ENCODE measurements around the gene MAN1A2. TPM values are rescaled to one million over a fixed set of nuclear protein-coding genes. Genes with fewer than 3 reads are reported as not detected.

MAN1A2 gene
- polyA plus RNA-seq, 1 experiment = 40.7 TPM

GRCh38 chr1:117366177-117367045, 838 bp upstream of the MAN1A2 start:
- ChIA-PET CTCF (interaction anchor here (0.6 to 1.2 kb wide), 2 partner anchors 274 to 299 kb away, joined by 3 read pairs; no protein-coding TSS in a partner anchor), POLR2A (interaction anchor here (0.9 to 1.0 kb wide), 2 partner anchors 17 to 54 kb away, joined by 3 to 4 read pairs; no protein-coding TSS in a partner anchor)
- TF ChIP-seq, protein P1, sequence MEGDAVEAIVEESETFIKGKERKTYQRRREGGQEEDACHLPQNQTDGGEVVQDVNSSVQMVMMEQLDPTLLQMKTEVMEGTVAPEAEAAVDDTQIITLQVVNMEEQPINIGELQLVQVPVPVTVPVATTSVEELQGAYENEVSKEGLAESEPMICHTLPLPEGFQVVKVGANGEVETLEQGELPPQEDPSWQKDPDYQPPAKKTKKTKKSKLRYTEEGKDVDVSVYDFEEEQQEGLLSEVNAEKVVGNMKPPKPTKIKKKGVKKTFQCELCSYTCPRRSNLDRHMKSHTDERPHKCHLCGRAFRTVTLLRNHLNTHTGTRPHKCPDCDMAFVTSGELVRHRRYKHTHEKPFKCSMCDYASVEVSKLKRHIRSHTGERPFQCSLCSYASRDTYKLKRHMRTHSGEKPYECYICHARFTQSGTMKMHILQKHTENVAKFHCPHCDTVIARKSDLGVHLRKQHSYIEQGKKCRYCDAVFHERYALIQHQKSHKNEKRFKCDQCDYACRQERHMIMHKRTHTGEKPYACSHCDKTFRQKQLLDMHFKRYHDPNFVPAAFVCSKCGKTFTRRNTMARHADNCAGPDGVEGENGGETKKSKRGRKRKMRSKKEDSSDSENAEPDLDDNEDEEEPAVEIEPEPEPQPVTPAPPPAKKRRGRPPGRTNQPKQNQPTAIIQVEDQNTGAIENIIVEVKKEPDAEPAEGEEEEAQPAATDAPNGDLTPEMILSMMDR (IDR thresholded peaks at IDR 0.05; ENCODE audit: low read depth, low read length) = no peak

DNA sequence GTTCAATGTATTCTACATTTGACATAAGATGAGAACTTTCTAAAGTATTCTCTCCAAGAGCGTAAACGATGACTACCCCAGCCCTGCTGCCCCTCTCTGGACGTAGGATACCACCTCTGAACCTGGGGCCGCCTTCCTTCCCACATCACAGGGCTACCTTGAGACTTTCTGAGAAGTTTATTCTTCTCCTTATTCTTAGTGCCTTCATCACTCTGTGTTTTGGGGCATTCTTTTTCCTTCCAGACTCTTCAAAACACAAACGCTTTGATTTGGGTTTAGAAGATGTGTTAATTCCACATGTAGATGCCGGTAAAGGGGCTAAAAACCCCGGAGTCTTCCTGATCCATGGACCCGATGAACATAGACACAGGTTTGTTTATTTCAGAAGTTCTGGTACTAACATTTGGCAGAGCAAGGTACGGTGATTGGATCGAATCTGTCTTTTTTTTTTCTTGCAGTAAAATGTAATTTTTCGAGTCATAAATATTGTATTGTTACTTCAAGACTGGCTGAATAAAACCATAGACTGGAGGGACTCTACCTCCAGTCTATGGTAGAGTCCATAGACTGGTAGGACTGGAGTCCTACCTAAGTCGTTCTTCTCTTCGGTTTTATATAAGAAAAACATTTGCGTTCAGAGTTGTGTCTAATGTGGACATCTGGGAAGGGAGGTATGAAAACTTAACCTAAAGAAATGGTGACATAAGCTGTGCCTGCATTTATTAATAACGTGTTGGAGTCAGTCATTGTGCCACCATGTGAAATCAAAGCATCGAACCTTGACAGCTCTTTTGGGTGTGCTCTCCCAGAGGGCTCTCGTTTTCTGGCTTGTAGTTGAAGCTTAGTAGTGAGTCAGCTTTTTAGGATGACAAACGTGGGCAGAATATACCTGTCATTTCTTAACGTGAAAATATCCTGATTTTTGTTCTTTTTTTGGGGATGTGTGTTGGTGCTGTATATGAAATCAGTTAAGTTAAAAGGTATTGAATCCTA, 1.2 kb downstream of the MAN1A2 start:
- DNase-seq (ENCODE audit: low read depth, low spot score) = no peak
- ChIA-PET POLR2A (no interaction called here), CTCF (interaction anchor here (0.6 to 0.8 kb wide), 3 partner anchors 19 to 390 kb away, joined by 4 to 5 read pairs (median 4); no protein-coding TSS in a partner anchor)
- H3K9me3 ChIP-seq (ENCODE audit: control insufficient read depth, insufficient read depth, low read length) = no peaks in the 10 kb centered on the region
- TF ChIP-seq, protein P1 (IDR thresholded peaks at IDR 0.05; ENCODE audit: low read depth, low read length) = no peak
- no peak overlapping the region for H3K27ac ChIP-seq (ENCODE audit: low read depth, low read length)
- no peaks in the 10 kb centered on the region for H3K27me3 ChIP-seq (ENCODE audit: control insufficient read depth, insufficient read depth, low read length)
- H3K4me3 ChIP-seq (ENCODE audit: low read depth, low read length) = peak overlapping the region; percentile 90

More at GRCh38 chr1:117366177-117367045, 838 bp upstream of the MAN1A2 start:
- Histone ChIP-seq H3K27me3 (ENCODE audit: control insufficient read depth, insufficient read depth, low read length) (no peaks in the 10 kb centered on the region), H3K9me3 (ENCODE audit: control insufficient read depth, insufficient read depth, low read length) (no peaks in the 10 kb centered on the region), H3K4me3 (ENCODE audit: low read depth, low read length) (peak overlapping the region; percentile 90), H3K27ac (ENCODE audit: low read depth, low read length) (peak overlapping the region; percentile 84)
- no peak for DNase-seq (ENCODE audit: low read depth, low spot score)

- no peak for DNase-seq (ENCODE audit: low read depth, low spot score)
- H3K9me3 ChIP-seq (ENCODE audit: control insufficient read depth, insufficient read depth, low read length) = no peaks in the 10 kb centered on the region
- no peaks in the 10 kb centered on the region for H3K27me3 ChIP-seq (ENCODE audit: control insufficient read depth, insufficient read depth, low read length)
- TF ChIP-seq, protein P1 (IDR thresholded peaks at IDR 0.05; ENCODE audit: low read depth, low read length) = no peak
- ChIA-PET CTCF (no interaction called here), POLR2A (no interaction called here)
- peak overlapping the region; percentile 90 for H3K4me3 ChIP-seq (ENCODE audit: low read depth, low read length)
- H3K27ac ChIP-seq (ENCODE audit: low read depth, low read length) = no peak overlapping the region
Measured at GRCh38 chr1:117370071-117370470, 2.8 kb downstream of the MAN1A2 start.

GRCh38 chr1:117370509-117370908, 3.3 kb downstream of the MAN1A2 start:
- Histone ChIP-seq H3K27me3 (ENCODE audit: control insufficient read depth, insufficient read depth, low read length) (no peaks in the 10 kb centered on the region), H3K4me3 (ENCODE audit: low read depth, low read length) (peak overlapping the region; percentile 90), H3K9me3 (ENCODE audit: control insufficient read depth, insufficient read depth, low read length) (no peaks in the 10 kb centered on the region), H3K27ac (ENCODE audit: low read depth, low read length) (no peak overlapping the region)
- no peak for DNase-seq (ENCODE audit: low read depth, low spot score)
- ChIA-PET POLR2A (no interaction called here), CTCF (no interaction called here)
- TF ChIP-seq, protein P1 (IDR thresholded peaks at IDR 0.05; ENCODE audit: low read depth, low read length) = no peak

All from AG04450 (cell line).